Activated CD8-positive, alpha-beta T cell treated with anti-CD3 and anti-CD28 coated beads for 36 hours (primary cell): ENCODE results near the gene PRXL2A. TPM values are rescaled to one million over a fixed set of nuclear protein-coding genes. Genes with fewer than 3 reads are reported as not detected.

Source experiments
- ATAC-seq: fragments of 200-7000 bp; cut with Tn5 transposase; one replicate; pipeline ENCODE4 v1.10.0; 2021; ENCODE audit warnings: mild to moderate bottlenecking, moderate library complexity
- CTCF ChIA-PET: fragments of 350-600 bp; sonication (Branson Sonifier 250); formaldehyde crosslinking; loops from one replicate; lab custom pipeline; 2021; ENCODE audit warnings: antibody characterized with exemption; lab: Charles Lee
- POLR2A ChIA-PET: fragments of 350-600 bp; sonication (Branson Sonifier 250); formaldehyde crosslinking; loops from one replicate; lab custom pipeline; 2021; ENCODE audit warnings: antibody characterized with exemption; lab: Charles Lee
- DNase-seq: peaks from one replicate; pipeline ENCODE4 v3.0.0-alpha.2; 2020
- H3K27ac Mint-ChIP-seq: one replicate; pipeline ENCODE4 v1.8.0; 2021; ENCODE audit warnings: mild to moderate bottlenecking, mixed read lengths
- H3K27me3 Mint-ChIP-seq: one replicate; pipeline ENCODE4 v1.8.0; 2021; ENCODE audit warnings: mixed read lengths
- H3K36me3 Mint-ChIP-seq: one replicate; pipeline ENCODE4 v1.8.0; 2021; ENCODE audit warnings: low read depth, mixed read lengths
- H3K4me1 Mint-ChIP-seq: one replicate; pipeline ENCODE4 v1.8.0; 2021; ENCODE audit warnings: low read depth, mixed read lengths
- H3K4me3 Mint-ChIP-seq: one replicate; pipeline ENCODE4 v1.8.0; 2021; ENCODE audit warnings: mild to moderate bottlenecking, moderate library complexity, mixed read lengths
- H3K9me3 Mint-ChIP-seq: one replicate; pipeline ENCODE4 v1.8.0; 2021; ENCODE audit warnings: mixed read lengths
- intact Hi-C: fragments of 100-400 bp; cut with micrococcal nuclease; formaldehyde crosslinking; loops from one replicate; pipeline ENCODE4 v1.10.0; 2022
- total RNA-seq, 2 experiments: library from RNA; stranded (reverse); gene quantifications; one replicate each; pipeline ENCODE4 v1.2.3, GENCODE V29; 2021
- TF ChIP-seq, protein P1 (sequence below): fragments of 200-600 bp; IDR thresholded peaks from one replicate; pipeline ENCODE4 v1.8.0; 2022; ENCODE audit warnings: antibody characterized with exemption, mild to moderate bottlenecking

Gene PRXL2A
- total RNA-seq, 2 experiments from 2014 or later: 21.0 to 22.7 TPM

DNA sequence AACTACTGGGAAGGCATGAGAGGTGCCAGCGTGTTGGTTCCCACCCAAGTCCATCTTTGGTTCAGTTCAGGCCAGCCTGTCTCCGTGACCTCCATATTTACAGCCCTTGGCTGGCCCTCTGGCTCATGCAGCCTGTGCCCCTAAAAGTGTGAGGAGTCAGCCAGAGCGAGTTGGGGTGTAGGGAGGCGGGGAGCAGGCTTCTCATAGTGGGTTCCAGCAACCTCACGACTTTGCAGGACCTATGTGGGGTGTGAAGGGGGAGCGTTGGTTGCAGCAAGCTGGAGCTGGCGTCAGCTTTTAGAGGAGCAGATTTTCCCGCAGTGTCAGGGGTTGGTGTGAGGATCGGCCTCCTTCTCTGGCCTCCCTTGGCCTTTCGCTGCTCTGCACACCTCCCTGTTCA lies 55.5 kb downstream of the PRXL2A start:
- Mint-ChIP-seq H3K4me1 (peaks cover 94% of the 10 kb centered on the region), H3K27ac (peak overlapping the region; percentile 97), H3K36me3 (peaks cover 24% of the 10 kb centered on the region), H3K27me3 (no peaks in the 10 kb centered on the region), H3K4me3 (peak overlapping the region; percentile 71), H3K9me3 (no peaks in the 10 kb centered on the region)
- TF ChIP-seq, protein P1, sequence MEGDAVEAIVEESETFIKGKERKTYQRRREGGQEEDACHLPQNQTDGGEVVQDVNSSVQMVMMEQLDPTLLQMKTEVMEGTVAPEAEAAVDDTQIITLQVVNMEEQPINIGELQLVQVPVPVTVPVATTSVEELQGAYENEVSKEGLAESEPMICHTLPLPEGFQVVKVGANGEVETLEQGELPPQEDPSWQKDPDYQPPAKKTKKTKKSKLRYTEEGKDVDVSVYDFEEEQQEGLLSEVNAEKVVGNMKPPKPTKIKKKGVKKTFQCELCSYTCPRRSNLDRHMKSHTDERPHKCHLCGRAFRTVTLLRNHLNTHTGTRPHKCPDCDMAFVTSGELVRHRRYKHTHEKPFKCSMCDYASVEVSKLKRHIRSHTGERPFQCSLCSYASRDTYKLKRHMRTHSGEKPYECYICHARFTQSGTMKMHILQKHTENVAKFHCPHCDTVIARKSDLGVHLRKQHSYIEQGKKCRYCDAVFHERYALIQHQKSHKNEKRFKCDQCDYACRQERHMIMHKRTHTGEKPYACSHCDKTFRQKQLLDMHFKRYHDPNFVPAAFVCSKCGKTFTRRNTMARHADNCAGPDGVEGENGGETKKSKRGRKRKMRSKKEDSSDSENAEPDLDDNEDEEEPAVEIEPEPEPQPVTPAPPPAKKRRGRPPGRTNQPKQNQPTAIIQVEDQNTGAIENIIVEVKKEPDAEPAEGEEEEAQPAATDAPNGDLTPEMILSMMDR: no peak
- intact Hi-C loops: no loop called here
- DNase-seq: peak; percentile 29
- ChIA-PET CTCF (interaction anchor here (1.3 to 37.8 kb wide), 6 partner anchors 8 to 86 kb away, joined by 3 to 1114 read pairs (median 21); no protein-coding TSS in a partner anchor), POLR2A (interaction anchor here (0.8 to 16.7 kb wide), 7 partner anchors 9 to 260 kb away, joined by 3 to 223 read pairs (median 3); no protein-coding TSS in a partner anchor)
- no peak for ATAC-seq

DNA sequence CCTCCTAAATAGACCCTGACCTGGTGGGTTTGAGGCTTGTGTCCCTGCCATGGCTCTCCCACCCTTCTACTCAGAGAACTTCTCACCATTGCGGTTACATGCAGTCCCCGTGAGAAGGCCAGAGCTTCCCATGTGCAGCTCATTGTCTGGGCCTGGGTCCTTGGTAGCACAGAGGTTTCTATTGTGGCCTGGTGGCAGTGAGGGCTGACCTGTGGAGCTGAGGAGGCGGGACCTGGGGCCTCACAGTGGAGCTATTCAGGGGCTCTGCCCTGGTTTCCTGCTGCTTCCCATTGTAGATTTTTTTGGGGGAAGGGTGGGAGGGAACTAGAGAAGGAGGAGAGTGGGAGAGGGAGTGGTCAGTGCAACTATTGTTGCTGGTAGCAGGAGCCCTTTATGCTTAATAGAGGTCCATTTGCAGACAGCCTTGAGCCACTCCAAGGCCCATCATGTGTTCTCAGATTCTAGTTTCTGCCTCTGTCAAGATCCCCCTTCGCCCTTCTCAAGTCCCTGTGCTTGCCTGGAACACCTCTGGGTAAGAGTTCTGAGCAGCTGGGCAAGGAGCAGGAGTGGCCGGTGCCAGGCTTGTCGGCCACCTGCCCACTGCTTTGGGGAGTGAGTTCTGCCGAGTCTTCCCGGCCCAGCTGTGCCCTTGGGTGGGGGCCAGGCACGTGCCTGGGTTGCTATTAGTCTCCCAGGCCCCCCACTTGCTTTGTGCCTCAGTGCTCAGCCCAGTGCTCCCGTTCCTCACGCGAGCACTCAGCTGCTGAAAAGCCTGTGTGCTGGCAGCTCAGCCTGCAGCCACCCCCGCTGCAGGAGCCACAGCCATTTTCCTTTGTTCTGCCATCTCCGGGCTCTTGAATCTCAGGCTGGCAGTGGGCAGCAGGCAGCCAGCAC lies 56.5 kb downstream of the PRXL2A start:
- no peaks in the 10 kb centered on the region for H3K27me3 Mint-ChIP-seq
- peaks cover 94% of the 10 kb centered on the region for H3K4me1 Mint-ChIP-seq
- TF ChIP-seq, protein P1: no peak
- no peaks in the 10 kb centered on the region for H3K9me3 Mint-ChIP-seq
- intact Hi-C loops: no loop called here
- peaks cover 30% of the 10 kb centered on the region for H3K36me3 Mint-ChIP-seq
- peak overlapping the region; percentile 97 for H3K27ac Mint-ChIP-seq
- peak; percentile 60 for DNase-seq
- no peak for ATAC-seq
- POLR2A ChIA-PET: interaction anchor here (1.1 to 16.7 kb wide), 8 partner anchors 8 to 62 kb away, joined by 3 to 223 read pairs (median 11); partner anchors contain the start of gene TSPAN14
- peak overlapping the region; percentile 71 for H3K4me3 Mint-ChIP-seq
- CTCF ChIA-PET: interaction anchor here (1.3 to 37.8 kb wide), 6 partner anchors 7 to 87 kb away, joined by 3 to 1114 read pairs (median 21); no protein-coding TSS in a partner anchor

DNA sequence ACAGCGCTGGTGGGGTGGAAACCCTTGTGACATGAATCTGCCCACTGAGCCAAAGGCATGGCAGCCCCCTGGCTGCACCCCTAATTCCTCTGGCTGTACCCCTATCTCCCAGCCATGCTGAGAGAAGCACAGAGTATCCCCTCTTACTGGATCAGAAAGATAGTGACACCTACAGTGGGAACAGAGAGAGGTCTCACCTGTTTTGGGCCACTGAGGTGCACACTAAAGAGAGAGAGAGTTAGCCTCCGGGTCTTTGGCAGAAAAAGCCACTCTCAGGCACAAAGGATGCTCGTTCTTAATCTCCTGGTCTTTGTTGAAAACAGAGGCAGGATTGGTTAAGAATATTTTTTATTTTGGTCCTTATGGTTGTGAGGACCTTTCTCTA lies 57.1 kb downstream of the PRXL2A start:
- Mint-ChIP-seq H3K27me3 (no peaks in the 10 kb centered on the region), H3K4me3 (peak overlapping the region; percentile 71), H3K4me1 (peaks cover 92% of the 10 kb centered on the region), H3K36me3 (peaks cover 36% of the 10 kb centered on the region), H3K27ac (peak overlapping the region; percentile 97), H3K9me3 (no peaks in the 10 kb centered on the region)
- CTCF ChIA-PET: interaction anchor here (0.9 to 37.8 kb wide), 7 partner anchors 8 to 88 kb away, joined by 3 to 1114 read pairs (median 13); no protein-coding TSS in a partner anchor
- intact Hi-C loops: no loop called here
- POLR2A ChIA-PET: interaction anchor here (1.6 to 16.7 kb wide), 5 partner anchors 9 to 23 kb away, joined by 3 to 223 read pairs (median 7); partner anchors contain the start of gene TSPAN14
- DNase-seq (no peak), ATAC-seq (peak; percentile 1)
- TF ChIP-seq, protein P1: no peak

DNA sequence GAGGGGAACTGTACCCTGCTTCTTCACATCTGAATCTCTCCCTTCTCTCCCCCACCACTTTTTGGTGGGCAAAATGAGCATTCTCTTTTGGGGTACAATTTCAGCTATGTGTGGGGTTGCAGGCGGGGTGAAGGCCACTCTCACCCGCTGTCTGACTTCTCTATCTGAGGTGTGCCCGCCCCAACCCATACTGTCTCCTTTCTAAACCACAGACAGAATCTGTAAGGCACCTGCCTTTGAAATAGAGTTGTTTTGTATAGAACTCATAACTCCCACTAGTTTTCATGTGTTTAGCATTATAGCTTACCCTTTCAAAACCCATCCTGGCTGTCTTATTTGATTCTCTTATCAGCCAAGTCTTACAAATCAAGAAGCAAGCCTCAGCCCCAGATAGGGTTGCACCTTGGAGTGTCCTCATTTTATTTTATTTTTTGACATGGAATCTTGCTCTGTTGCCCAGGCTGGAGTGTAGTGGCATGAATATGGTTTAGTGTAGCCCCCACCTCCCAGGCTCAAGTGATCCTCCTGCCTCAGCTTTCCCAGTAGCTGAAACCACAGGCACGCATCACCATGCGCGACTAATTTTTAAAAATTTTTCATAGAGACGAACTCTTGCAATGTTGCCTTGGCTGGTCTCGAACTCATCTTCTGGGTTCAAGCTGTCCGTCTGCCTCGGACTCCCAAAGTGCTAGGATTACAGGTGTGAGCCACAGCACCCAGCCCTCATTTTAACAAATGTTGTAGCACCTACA lies 57.7 kb downstream of the PRXL2A start:
- H3K27me3 Mint-ChIP-seq: no peaks in the 10 kb centered on the region
- CTCF ChIA-PET: interaction anchor here (0.9 to 37.8 kb wide), 7 partner anchors 8 to 88 kb away, joined by 3 to 1114 read pairs (median 13); no protein-coding TSS in a partner anchor
- TF ChIP-seq, protein P1: no peak
- DNase-seq (peak; percentile 77), ATAC-seq (peak; percentile 45)
- intact Hi-C loops: no loop called here
- H3K36me3 Mint-ChIP-seq: peaks cover 37% of the 10 kb centered on the region
- H3K9me3 Mint-ChIP-seq: no peaks in the 10 kb centered on the region
- H3K4me3 Mint-ChIP-seq: peak overlapping the region; percentile 71
- peaks cover 92% of the 10 kb centered on the region for H3K4me1 Mint-ChIP-seq
- POLR2A ChIA-PET: interaction anchor here (1.0 to 16.7 kb wide), 9 partner anchors 10 to 39 kb away, joined by 3 to 223 read pairs (median 7); partner anchors contain the start of gene TSPAN14
- peak overlapping the region; percentile 97 for H3K27ac Mint-ChIP-seq
